HCT116 (cell line): ENCODE results near the gene TCTA. TPM values are rescaled to one million over a fixed set of nuclear protein-coding genes. Genes with fewer than 3 reads are reported as not detected.

ENCODE experiments used
- ATAC-seq: fragments of 200-7000 bp; cut with Tn5 transposase; 2 replicates; pipeline ENCODE4 v1.9.1; 2020; ENCODE audit warnings: mild to moderate bottlenecking, moderate library complexity
- BruUV-seq: library from RNA; stranded (reverse); fragments of 400-500 nt; replicated peaks from 2 replicates; lab custom pipeline; 2021; lab: Mats Ljungman, UMichigan
- CTCF ChIA-PET: fragments of 300-600 bp; sonication (Branson Sonifier 250); formaldehyde crosslinking; loops from one replicate; lab custom pipeline; 2021; ENCODE audit warnings: antibody characterized with exemption; lab: Charles Lee
- POLR2A ChIA-PET: fragments of 300-600, 350-600 bp; sonication (Branson Sonifier 250); formaldehyde crosslinking; loops from one replicate; lab custom pipeline; 2021; ENCODE audit warnings: antibody characterized with exemption; lab: Charles Lee
- RAD21 ChIA-PET, 2 experiments: fragments of 300-600 bp; sonication (Branson Sonifier 250); formaldehyde crosslinking; loops; one replicate each; lab custom pipeline; 2023; ENCODE audit warnings: low total read pairs in 2 of 2; ENCODE audit not compliant: uncharacterized antibody in 2 of 2, unreplicated experiment in 2 of 2, low non-redundant PET in 1 of 2; lab: Charles Lee
- DNase-seq: peaks from one replicate; pipeline ENCODE4 v3.0.0-alpha.2; 2010; ENCODE audit warnings: low read depth, low spot score
- H2AFZ ChIP-seq: fragments of 200-600 bp; shearing (Covaris generic), sonication (generic); 2 replicates; pipeline ENCODE4 v1.6.1; 2017; ENCODE audit warnings: low read depth, mixed run types, mixed read lengths, antibody characterized with exemption, low read length; ENCODE audit not compliant: poor library complexity, severe bottlenecking
- H3K27ac ChIP-seq: 2 replicates; pipeline ENCODE4 v1.5.1; 2012; ENCODE audit warnings: low read depth, low read length
- H3K27me3 ChIP-seq: fragments of 200-600 bp; sonication (generic); 2 replicates; pipeline ENCODE4 v1.6.1; 2016; ENCODE audit warnings: mixed run types, low read length, mixed read lengths; ENCODE audit not compliant: insufficient read depth
- H3K36me3 ChIP-seq, 2 experiments: fragments of 200-500 bp in 1 of 2; fragments of 200-600 bp in 1 of 2; sonication (Bioruptor generic) in 1 of 2; sonication (generic) in 1 of 2; 2 replicates each; pipeline versions ENCODE4 v1.5.1 to v1.6.1; 2014 to 2016; ENCODE audit warnings: low read length in 2 of 2, inconsistent platforms in 1 of 2, mixed read lengths in 1 of 2, mixed run types in 1 of 2; ENCODE audit not compliant: insufficient read depth in 2 of 2, control insufficient read depth in 1 of 2
- H3K4me1 ChIP-seq, 2 experiments: fragments of 200-600 bp in 1 of 2; sonication (generic) in 1 of 2; 2 replicates each; pipeline versions ENCODE4 v1.5.1 to v1.6.1; 2012 to 2017; ENCODE audit warnings: low read length in 2 of 2, inconsistent platforms in 1 of 2, mild to moderate bottlenecking in 1 of 2, mixed read lengths in 1 of 2, mixed run types in 1 of 2, moderate library complexity in 1 of 2; ENCODE audit not compliant: insufficient read depth in 2 of 2, control insufficient read depth in 1 of 2
- H3K4me2 ChIP-seq: fragments of 200-600 bp; sonication (generic); 2 replicates; pipeline ENCODE4 v1.6.1; 2017; ENCODE audit warnings: mixed run types, low read length, mixed read lengths
- H3K4me3 ChIP-seq, 2 experiments: fragments of 200-600 bp in 1 of 2; sonication (generic) in 1 of 2; replicated peaks in 1 of 2; 2 replicates each; pipeline ENCODE4 v1.5.1; 2011 to 2016; ENCODE audit warnings: low read length in 2 of 2, control low read depth in 1 of 2, low read depth in 1 of 2, mild to moderate bottlenecking in 1 of 2, mixed read lengths in 1 of 2, mixed run types in 1 of 2
- H3K79me2 ChIP-seq: fragments of 200-600 bp; sonication (generic); 2 replicates; pipeline ENCODE4 v1.6.1; 2017; ENCODE audit warnings: mild to moderate bottlenecking, mixed run types, low read length, moderate library complexity, mixed read lengths; ENCODE audit not compliant: insufficient read depth
- H3K9ac ChIP-seq: fragments of 200-600 bp; sonication (generic); 2 replicates; pipeline ENCODE4 v1.6.1; 2016; ENCODE audit warnings: low read length, mixed read lengths
- H3K9me2 ChIP-seq: fragments of 200-600 bp; sonication (generic), shearing (Covaris generic); 2 replicates; pipeline ENCODE4 v1.6.1; 2017; ENCODE audit warnings: mixed run types, mild to moderate bottlenecking, moderate library complexity; ENCODE audit not compliant: insufficient read depth
- H3K9me3 ChIP-seq, 2 experiments: fragments of 200-500 bp in 1 of 2; fragments of 200-600 bp in 1 of 2; sonication (Bioruptor generic) in 1 of 2; sonication (generic) in 1 of 2; 2 replicates each; pipeline ENCODE4 v1.6.1; 2014 to 2017; ENCODE audit warnings: low read length in 2 of 2, mixed read lengths in 2 of 2, inconsistent platforms in 1 of 2, low read depth in 1 of 2, mild to moderate bottlenecking in 1 of 2, mixed run types in 1 of 2, moderate library complexity in 1 of 2; ENCODE audit not compliant: control insufficient read depth in 1 of 2, insufficient read depth in 1 of 2
- H4K20me1 ChIP-seq: fragments of 200-600 bp; sonication (generic), shearing (Covaris generic); 2 replicates; pipeline ENCODE4 v1.6.1; 2017; ENCODE audit warnings: mixed run types, mild to moderate bottlenecking, moderate library complexity; ENCODE audit not compliant: insufficient read depth
- CBX3 ChIP-seq: IDR thresholded peaks from 2 replicates; pipeline ENCODE4 v1.6.1; 2012; ENCODE audit warnings: low read depth
- CEBPB ChIP-seq: IDR thresholded peaks from 2 replicates; pipeline ENCODE4 v1.6.1; 2012; ENCODE audit warnings: low read depth
- EZH2phosphoT487 ChIP-seq: fragments of 200-600 bp; IDR thresholded peaks from 2 replicates; pipeline ENCODE4 v1.6.1; 2018; ENCODE audit warnings: antibody characterized with exemption, borderline replicate concordance
- FOSL1 ChIP-seq: IDR thresholded peaks from 2 replicates; pipeline ENCODE4 v1.6.1; 2012; ENCODE audit warnings: low read depth
- POLR2AphosphoS5 ChIP-seq: IDR thresholded peaks from 2 replicates; pipeline ENCODE4 v1.6.1; 2011; ENCODE audit warnings: mild to moderate bottlenecking, low read depth, low read length, moderate library complexity
- RAD21 ChIP-seq: IDR thresholded peaks from 2 replicates; pipeline ENCODE4 v1.6.1; 2012; ENCODE audit warnings: low read depth, mild to moderate bottlenecking
- REST ChIP-seq: IDR thresholded peaks from 2 replicates; pipeline ENCODE4 v1.6.1; 2012; ENCODE audit warnings: low read depth
- SP1 ChIP-seq: IDR thresholded peaks from 2 replicates; pipeline ENCODE4 v1.6.1; 2012; ENCODE audit warnings: low read depth
- SRF ChIP-seq: IDR thresholded peaks from 2 replicates; pipeline ENCODE4 v1.6.1; 2012; ENCODE audit warnings: low read depth
- ZNF274 ChIP-seq: fragments of 200-500 bp; sonication (Bioruptor generic); IDR thresholded peaks from 2 replicates; pipeline ENCODE4 v1.6.1; 2014; ENCODE audit warnings: mild to moderate bottlenecking, low read depth, low read length, inconsistent platforms
- intact Hi-C: fragments of 100-400 bp; cut with micrococcal nuclease; formaldehyde crosslinking; loops from 2 replicates; pipeline ENCODE4 v1.10.0; 2022
- total RNA-seq: library from RNA; stranded (reverse); gene quantifications from one replicate; pipeline ENCODE4 v1.2.1, GENCODE V29; 2021; ENCODE audit not compliant: unreplicated experiment

The TCTA gene
- total RNA-seq, 1 experiment from 2014 or later, result 11.9 TPM

- no peak overlapping the region for H3K4me3 ChIP-seq
- TF ChIP-seq EZH2phosphoT487 (no peak), CEBPB (no peak), RAD21 (no peak), FOSL1 (no peak), POLR2AphosphoS5 (no peak), ZNF274 (no peak), SP1 (no peak), REST (no peak), SRF (no peak), CBX3 (no peak)
- BruUV-seq, result no TSS peak
- intact Hi-C loops, result no loop called here
- DNase-seq (no peak), ATAC-seq (no peak)
- H3K9me3 ChIP-seq, result no peaks in the 10 kb centered on the region
- ChIA-PET POLR2A (interaction anchor here (0.7 kb wide), 1 partner anchor 12 kb away, joined by 4 read pairs; the partner anchor contains the start of genes RHOA and TCTA), CTCF (no interaction called here), RAD21 (no interaction called here)
- no peak overlapping the region for H2AFZ ChIP-seq
- H3K36me3 ChIP-seq, result peaks cover 2 to 18% of the 10 kb centered on the region in 2 experiments; a peak in 3 of 4 replicates
- H3K27ac ChIP-seq, result no peak overlapping the region
- no peaks in the 10 kb centered on the region for H3K27me3 ChIP-seq
- H4K20me1 ChIP-seq, result peaks cover 52% of the 10 kb centered on the region
- H3K4me2 ChIP-seq, result no peak overlapping the region
- no peaks in the 10 kb centered on the region for H3K9me2 ChIP-seq
- peaks cover 100% of the 10 kb centered on the region for H3K79me2 ChIP-seq
- H3K9ac ChIP-seq, result no peak overlapping the region
- H3K4me1 ChIP-seq, result peaks cover 0 to 4% of the 10 kb centered on the region in 2 experiments; a peak in 1 of 4 replicates
These were observed 12.8 kb upstream of the TCTA start for GRCh38 chr3:49399461-49399860.
